ENCODE data around the gene DDX23. TPM values are rescaled to one million over a fixed set of nuclear protein-coding genes. Genes with fewer than 3 reads are reported as not detected.

DDX23 gene
- polyA plus RNA-seq, 1 donor from 2014 or later: 96.5 TPM

DNA sequence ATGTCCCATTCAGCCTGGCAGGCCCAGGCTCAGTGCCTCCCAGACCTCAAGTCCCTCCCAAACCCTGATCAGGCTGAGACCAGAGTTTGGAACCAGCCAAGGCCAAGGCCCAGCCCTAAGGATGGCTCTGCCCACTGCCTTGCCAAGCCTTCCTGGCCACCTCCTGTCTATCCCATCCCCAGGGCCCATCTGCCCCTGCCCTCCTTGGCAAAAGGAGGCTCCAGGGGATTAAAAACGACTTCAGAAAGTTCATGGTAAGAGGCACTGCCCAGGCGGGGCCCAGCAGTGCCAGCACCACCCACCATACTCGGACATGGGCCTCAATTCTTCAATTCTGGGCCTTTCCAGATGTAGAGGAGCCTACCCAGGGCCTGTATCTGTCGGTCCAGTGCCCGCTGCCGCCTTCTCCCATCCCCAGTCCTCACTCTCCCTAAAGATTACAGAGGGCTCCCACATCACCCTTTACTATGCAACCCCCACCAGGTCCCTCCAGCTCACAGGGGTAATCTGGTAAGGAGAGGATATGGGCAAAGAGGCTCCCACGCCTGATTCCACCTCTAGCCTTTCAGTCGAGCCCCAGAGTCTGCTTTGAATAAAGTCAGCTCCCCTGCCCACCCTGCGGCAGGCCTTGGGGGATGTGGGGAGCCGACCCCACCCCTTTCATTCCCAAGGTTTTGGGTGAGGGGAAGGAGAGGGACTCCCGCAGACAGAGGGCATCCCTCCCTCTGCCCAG is 64.0 kb downstream of the DDX23 start:
- Histone ChIP-seq H3K9me3 (ENCODE audit: low read length) (no peaks in the 10 kb centered on the region), H3K4me2 (ENCODE audit: low read length) (peak overlapping the region; percentile 91), H2AFZ (ENCODE audit: low read depth, low read length) (peak overlapping the region; percentile 51), H3K79me2 (replicated peaks; ENCODE audit: insufficient read depth, low read length) (peaks cover 31% of the 10 kb centered on the region), H4K20me1 (ENCODE audit: insufficient read depth) (no peaks in the 10 kb centered on the region), H3K4me3 (ENCODE audit: low read length) (peak overlapping the region; percentile 92), H3K9ac (ENCODE audit: low read length) (peak overlapping the region; percentile 82), H3K27ac (ENCODE audit: low read length) (peak overlapping the region; percentile 12), H3K9me2 (ENCODE audit: insufficient read depth, low read length) (no peaks in the 10 kb centered on the region), H3K36me3 (ENCODE audit: insufficient read depth, low read length) (no peaks in the 10 kb centered on the region), H3K27me3 (ENCODE audit: insufficient read depth, low read depth, low read length) (no peaks in the 10 kb centered on the region), H3F3A (ENCODE audit: insufficient read depth, low read length, poor library complexity, severe bottlenecking) (no peaks in the 10 kb centered on the region)
- TF ChIP-seq, protein P1, sequence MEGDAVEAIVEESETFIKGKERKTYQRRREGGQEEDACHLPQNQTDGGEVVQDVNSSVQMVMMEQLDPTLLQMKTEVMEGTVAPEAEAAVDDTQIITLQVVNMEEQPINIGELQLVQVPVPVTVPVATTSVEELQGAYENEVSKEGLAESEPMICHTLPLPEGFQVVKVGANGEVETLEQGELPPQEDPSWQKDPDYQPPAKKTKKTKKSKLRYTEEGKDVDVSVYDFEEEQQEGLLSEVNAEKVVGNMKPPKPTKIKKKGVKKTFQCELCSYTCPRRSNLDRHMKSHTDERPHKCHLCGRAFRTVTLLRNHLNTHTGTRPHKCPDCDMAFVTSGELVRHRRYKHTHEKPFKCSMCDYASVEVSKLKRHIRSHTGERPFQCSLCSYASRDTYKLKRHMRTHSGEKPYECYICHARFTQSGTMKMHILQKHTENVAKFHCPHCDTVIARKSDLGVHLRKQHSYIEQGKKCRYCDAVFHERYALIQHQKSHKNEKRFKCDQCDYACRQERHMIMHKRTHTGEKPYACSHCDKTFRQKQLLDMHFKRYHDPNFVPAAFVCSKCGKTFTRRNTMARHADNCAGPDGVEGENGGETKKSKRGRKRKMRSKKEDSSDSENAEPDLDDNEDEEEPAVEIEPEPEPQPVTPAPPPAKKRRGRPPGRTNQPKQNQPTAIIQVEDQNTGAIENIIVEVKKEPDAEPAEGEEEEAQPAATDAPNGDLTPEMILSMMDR (IDR thresholded peaks at IDR 0.05; ENCODE audit: poor library complexity, severe bottlenecking): no peak
- TF ChIP-seq EZH2 (IDR thresholded peaks at IDR 0.05; ENCODE audit: borderline replicate concordance, insufficient read depth, low read length, poor library complexity, severe bottlenecking): no peak
- TF ChIP-seq POLR2AphosphoS5 (IDR thresholded peaks at IDR 0.05): no peak
- no peak for TF ChIP-seq TAF1 (IDR thresholded peaks at IDR 0.05; ENCODE audit: low read depth)
- TF ChIP-seq, protein P2, sequence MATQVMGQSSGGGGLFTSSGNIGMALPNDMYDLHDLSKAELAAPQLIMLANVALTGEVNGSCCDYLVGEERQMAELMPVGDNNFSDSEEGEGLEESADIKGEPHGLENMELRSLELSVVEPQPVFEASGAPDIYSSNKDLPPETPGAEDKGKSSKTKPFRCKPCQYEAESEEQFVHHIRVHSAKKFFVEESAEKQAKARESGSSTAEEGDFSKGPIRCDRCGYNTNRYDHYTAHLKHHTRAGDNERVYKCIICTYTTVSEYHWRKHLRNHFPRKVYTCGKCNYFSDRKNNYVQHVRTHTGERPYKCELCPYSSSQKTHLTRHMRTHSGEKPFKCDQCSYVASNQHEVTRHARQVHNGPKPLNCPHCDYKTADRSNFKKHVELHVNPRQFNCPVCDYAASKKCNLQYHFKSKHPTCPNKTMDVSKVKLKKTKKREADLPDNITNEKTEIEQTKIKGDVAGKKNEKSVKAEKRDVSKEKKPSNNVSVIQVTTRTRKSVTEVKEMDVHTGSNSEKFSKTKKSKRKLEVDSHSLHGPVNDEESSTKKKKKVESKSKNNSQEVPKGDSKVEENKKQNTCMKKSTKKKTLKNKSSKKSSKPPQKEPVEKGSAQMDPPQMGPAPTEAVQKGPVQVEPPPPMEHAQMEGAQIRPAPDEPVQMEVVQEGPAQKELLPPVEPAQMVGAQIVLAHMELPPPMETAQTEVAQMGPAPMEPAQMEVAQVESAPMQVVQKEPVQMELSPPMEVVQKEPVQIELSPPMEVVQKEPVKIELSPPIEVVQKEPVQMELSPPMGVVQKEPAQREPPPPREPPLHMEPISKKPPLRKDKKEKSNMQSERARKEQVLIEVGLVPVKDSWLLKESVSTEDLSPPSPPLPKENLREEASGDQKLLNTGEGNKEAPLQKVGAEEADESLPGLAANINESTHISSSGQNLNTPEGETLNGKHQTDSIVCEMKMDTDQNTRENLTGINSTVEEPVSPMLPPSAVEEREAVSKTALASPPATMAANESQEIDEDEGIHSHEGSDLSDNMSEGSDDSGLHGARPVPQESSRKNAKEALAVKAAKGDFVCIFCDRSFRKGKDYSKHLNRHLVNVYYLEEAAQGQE (IDR thresholded peaks at IDR 0.05; ENCODE audit: borderline replicate concordance): no peak
- no peak for TF ChIP-seq EP300 (conservative IDR thresholded peaks at IDR 0.05; ENCODE audit: poor library complexity, severe bottlenecking)
- TF ChIP-seq RAD21 (conservative IDR thresholded peaks at IDR 0.05): no peak
- no peak for TF ChIP-seq SMC3 (conservative IDR thresholded peaks at IDR 0.05; ENCODE audit: poor library complexity)
- no peak for TF ChIP-seq MXI1 (conservative IDR thresholded peaks at IDR 0.05; ENCODE audit: poor library complexity, severe bottlenecking)

DNA sequence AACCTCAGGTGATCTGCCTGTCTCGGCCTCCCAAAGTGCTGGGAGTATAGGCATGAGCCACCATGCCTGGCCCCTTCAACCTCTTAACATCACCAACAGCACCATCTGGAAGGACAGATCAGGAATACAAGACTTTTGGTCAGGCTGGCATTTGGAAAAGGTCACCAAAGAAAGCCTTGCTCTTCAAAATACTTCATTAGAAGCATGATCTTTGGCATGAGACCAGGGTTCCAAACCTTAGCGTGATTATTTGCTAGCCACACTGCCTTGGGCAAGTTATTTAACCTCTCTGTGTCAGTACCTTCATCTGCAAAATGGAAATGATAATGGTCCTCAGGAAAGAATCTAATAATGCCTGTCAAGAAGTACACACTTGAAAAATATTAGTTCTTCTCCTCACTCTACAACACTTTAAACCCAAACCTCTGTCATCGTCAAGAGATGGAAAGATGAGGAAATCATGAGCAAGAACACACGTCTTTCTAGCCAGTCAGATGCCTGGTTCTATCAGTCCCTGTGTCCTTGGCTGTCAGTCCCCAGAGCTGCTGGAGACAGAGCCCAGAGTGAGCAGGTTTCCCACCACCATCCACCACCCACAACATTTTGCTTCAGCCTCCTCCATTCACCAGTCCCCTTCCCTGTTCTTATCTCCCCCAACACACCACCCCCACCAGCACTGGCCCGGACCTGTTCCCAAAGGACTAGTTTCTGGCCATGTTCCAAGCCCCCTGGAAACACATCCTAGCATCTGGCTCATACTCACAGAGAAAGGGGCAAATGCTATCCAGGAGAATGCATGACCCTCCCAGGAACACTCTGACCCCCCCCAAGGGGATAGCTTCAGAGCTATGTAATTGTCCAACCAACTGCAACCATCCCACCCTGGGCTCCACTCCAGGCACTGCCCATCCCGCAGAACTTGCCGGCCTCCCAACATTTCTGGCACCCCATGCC is 65.1 kb downstream of the DDX23 start:
- Histone ChIP-seq H3K27ac (ENCODE audit: low read length) (no peak overlapping the region), H3K4me3 (ENCODE audit: low read length) (peak overlapping the region; percentile 92), H2AFZ (ENCODE audit: low read depth, low read length) (no peak overlapping the region), H3K27me3 (ENCODE audit: insufficient read depth, low read depth, low read length) (no peaks in the 10 kb centered on the region), H3K9me3 (ENCODE audit: low read length) (no peaks in the 10 kb centered on the region), H3K4me2 (ENCODE audit: low read length) (peak overlapping the region; percentile 91), H3F3A (ENCODE audit: insufficient read depth, low read length, poor library complexity, severe bottlenecking) (no peaks in the 10 kb centered on the region), H4K20me1 (ENCODE audit: insufficient read depth) (no peaks in the 10 kb centered on the region), H3K36me3 (ENCODE audit: insufficient read depth, low read length) (no peaks in the 10 kb centered on the region), H3K79me2 (replicated peaks; ENCODE audit: insufficient read depth, low read length) (peaks cover 31% of the 10 kb centered on the region), H3K9ac (ENCODE audit: low read length) (peak overlapping the region; percentile 82), H3K9me2 (ENCODE audit: insufficient read depth, low read length) (no peaks in the 10 kb centered on the region)
- TF ChIP-seq, protein P1 (IDR thresholded peaks at IDR 0.05; ENCODE audit: poor library complexity, severe bottlenecking): no peak
- TF ChIP-seq EZH2 (IDR thresholded peaks at IDR 0.05; ENCODE audit: borderline replicate concordance, insufficient read depth, low read length, poor library complexity, severe bottlenecking): no peak
- no peak for TF ChIP-seq TAF1 (IDR thresholded peaks at IDR 0.05; ENCODE audit: low read depth)
- no peak for TF ChIP-seq POLR2AphosphoS5 (IDR thresholded peaks at IDR 0.05)
- no peak for TF ChIP-seq SMC3 (conservative IDR thresholded peaks at IDR 0.05; ENCODE audit: poor library complexity)
- no peak for TF ChIP-seq RAD21 (conservative IDR thresholded peaks at IDR 0.05)
- TF ChIP-seq, protein P2 (IDR thresholded peaks at IDR 0.05; ENCODE audit: borderline replicate concordance): no peak
- TF ChIP-seq EP300 (conservative IDR thresholded peaks at IDR 0.05; ENCODE audit: poor library complexity, severe bottlenecking): no peak
- TF ChIP-seq MXI1 (conservative IDR thresholded peaks at IDR 0.05; ENCODE audit: poor library complexity, severe bottlenecking): no peak
